ENCODE data around the gene ATP6V1E1. TPM values are rescaled to one million over a fixed set of nuclear protein-coding genes. Genes with fewer than 3 reads are reported as not detected.

ATP6V1E1 gene
- total and polyA plus RNA-seq, 2 donors (not counting 1 experiment from before 2014, with no cell fraction given): 182 to 238 TPM

DNA sequence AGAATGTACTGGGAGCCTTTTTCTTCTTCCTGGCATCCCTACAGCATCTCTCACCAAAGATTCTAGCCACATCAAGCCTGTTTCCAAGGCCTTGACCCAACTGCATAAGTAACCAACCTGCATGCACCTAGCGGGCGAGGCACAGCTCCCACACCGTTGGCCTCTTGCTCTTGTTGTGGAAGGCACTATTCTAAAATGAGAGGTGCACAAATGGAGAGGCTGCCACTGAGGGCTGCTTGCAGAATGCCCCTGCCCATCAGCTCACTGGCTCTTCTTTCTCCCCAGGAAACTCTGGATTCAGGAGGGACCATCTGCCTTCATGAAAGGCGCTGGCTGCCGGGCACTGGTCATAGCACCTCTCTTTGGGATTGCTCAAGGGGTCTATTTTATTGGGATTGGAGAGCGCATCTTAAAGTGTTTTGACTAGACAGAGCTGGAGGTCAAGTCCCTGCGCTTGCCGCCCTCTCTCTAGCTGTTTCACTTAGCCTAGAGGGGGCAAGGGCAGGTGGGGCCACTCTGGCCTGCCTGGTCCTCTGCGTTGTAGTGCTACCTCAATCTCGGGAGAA, 38.7 kb downstream of the ATP6V1E1 start:
- Histone ChIP-seq H3K27me3 (ENCODE audit: control insufficient read depth, insufficient read depth, low read length) (no peaks in the 10 kb centered on the region), H3K9me3 (ENCODE audit: control insufficient read depth, insufficient read depth, low read depth, low read length) (no peaks in the 10 kb centered on the region), H3K4me3 (replicated peaks in 1 of 4; ENCODE audit: control extremely low read depth in 1 of 4, insufficient read depth in 1 of 4, low read depth in 3 of 4, low read length in 4 of 4) (no peak overlapping the region), H3K4me2 (ENCODE audit: extremely low read depth, insufficient read depth, low read length) (no peak overlapping the region), H3K9ac (ENCODE audit: insufficient read depth, low read length) (no peak overlapping the region), H3K36me3 (ENCODE audit: control insufficient read depth, insufficient read depth, low read length) (peaks cover 10% of the 10 kb centered on the region), H2AFZ (ENCODE audit: low read length) (no peak overlapping the region), H3K27ac (ENCODE audit: insufficient read depth, low read length) (no peak overlapping the region), H3K4me1 (ENCODE audit: control insufficient read depth, extremely low read depth, insufficient read depth, low read length) (no peaks in the 10 kb centered on the region), H3K79me2 (ENCODE audit: control insufficient read depth, insufficient read depth, low read length) (no peaks in the 10 kb centered on the region), H4K20me1 (ENCODE audit: control insufficient read depth, extremely low read depth, insufficient read depth, low read length) (no peaks in the 10 kb centered on the region)
- TF ChIP-seq, protein P1, sequence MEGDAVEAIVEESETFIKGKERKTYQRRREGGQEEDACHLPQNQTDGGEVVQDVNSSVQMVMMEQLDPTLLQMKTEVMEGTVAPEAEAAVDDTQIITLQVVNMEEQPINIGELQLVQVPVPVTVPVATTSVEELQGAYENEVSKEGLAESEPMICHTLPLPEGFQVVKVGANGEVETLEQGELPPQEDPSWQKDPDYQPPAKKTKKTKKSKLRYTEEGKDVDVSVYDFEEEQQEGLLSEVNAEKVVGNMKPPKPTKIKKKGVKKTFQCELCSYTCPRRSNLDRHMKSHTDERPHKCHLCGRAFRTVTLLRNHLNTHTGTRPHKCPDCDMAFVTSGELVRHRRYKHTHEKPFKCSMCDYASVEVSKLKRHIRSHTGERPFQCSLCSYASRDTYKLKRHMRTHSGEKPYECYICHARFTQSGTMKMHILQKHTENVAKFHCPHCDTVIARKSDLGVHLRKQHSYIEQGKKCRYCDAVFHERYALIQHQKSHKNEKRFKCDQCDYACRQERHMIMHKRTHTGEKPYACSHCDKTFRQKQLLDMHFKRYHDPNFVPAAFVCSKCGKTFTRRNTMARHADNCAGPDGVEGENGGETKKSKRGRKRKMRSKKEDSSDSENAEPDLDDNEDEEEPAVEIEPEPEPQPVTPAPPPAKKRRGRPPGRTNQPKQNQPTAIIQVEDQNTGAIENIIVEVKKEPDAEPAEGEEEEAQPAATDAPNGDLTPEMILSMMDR (conservative IDR thresholded peaks at IDR 0.05 in 1 of 2, IDR thresholded peaks at IDR 0.05 in 1 of 2; ENCODE audit: low read depth in 1 of 2, low read length in 2 of 2): no peak
- TF ChIP-seq EZH2 (IDR thresholded peaks at IDR 0.05; ENCODE audit: low read length, missing control alignments): no peak
- no peak for DNase-seq (ENCODE audit: low read depth in 2 of 2)

DNA sequence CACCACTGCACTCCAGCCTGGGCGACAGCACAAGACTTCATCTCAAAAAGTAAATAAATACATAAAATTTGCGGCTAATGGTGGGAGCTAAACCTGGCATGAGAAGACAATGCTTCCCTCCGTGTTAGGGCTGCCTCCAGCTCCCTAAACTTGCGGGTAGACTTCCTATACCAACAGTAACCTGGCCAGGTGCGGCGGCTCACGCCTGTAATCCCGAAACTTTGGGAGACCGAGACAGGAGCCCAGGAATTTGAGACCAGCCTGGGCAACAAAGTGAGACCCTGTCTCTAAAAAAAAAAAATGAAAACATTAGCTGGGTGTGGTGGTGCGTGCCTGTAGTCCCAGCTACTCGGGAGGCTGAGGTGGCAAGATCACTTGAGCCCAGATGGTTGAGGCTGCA, 39.9 kb downstream of the ATP6V1E1 start:
- Histone ChIP-seq H3K36me3 (ENCODE audit: control insufficient read depth, insufficient read depth, low read length) (peaks cover 8% of the 10 kb centered on the region), H3K4me1 (ENCODE audit: control insufficient read depth, extremely low read depth, insufficient read depth, low read length) (no peaks in the 10 kb centered on the region), H3K79me2 (ENCODE audit: control insufficient read depth, insufficient read depth, low read length) (no peaks in the 10 kb centered on the region), H4K20me1 (ENCODE audit: control insufficient read depth, extremely low read depth, insufficient read depth, low read length) (no peaks in the 10 kb centered on the region), H3K27me3 (ENCODE audit: control insufficient read depth, insufficient read depth, low read length) (no peaks in the 10 kb centered on the region), H3K9ac (ENCODE audit: insufficient read depth, low read length) (no peak overlapping the region), H3K4me3 (replicated peaks in 1 of 4; ENCODE audit: control extremely low read depth in 1 of 4, insufficient read depth in 1 of 4, low read depth in 3 of 4, low read length in 4 of 4) (no peak overlapping the region), H3K27ac (ENCODE audit: insufficient read depth, low read length) (no peak overlapping the region), H3K9me3 (ENCODE audit: control insufficient read depth, insufficient read depth, low read depth, low read length) (no peaks in the 10 kb centered on the region), H2AFZ (ENCODE audit: low read length) (no peak overlapping the region), H3K4me2 (ENCODE audit: extremely low read depth, insufficient read depth, low read length) (no peak overlapping the region)
- TF ChIP-seq, protein P1 (conservative IDR thresholded peaks at IDR 0.05 in 1 of 2, IDR thresholded peaks at IDR 0.05 in 1 of 2; ENCODE audit: low read depth in 1 of 2, low read length in 2 of 2): no peak
- TF ChIP-seq EZH2 (IDR thresholded peaks at IDR 0.05; ENCODE audit: low read length, missing control alignments): no peak
- no peak for DNase-seq (ENCODE audit: low read depth in 2 of 2)

- H3K9ac ChIP-seq (ENCODE audit: insufficient read depth, low read length): no peak overlapping the region
- DNase-seq (ENCODE audit: low read depth in 2 of 2): no peak
- TF ChIP-seq, protein P1 (conservative IDR thresholded peaks at IDR 0.05 in 1 of 2, IDR thresholded peaks at IDR 0.05 in 1 of 2; ENCODE audit: low read depth in 1 of 2, low read length in 2 of 2): no peak
- TF ChIP-seq EZH2 (IDR thresholded peaks at IDR 0.05; ENCODE audit: low read length, missing control alignments): no peak
These were observed 40.9 kb downstream of the ATP6V1E1 start for GRCh38 chr22:17587629-17588028.

More at GRCh38 chr22:17587629-17588028, 40.9 kb downstream of the ATP6V1E1 start:
- Histone ChIP-seq H3K4me3 (replicated peaks in 1 of 4; ENCODE audit: control extremely low read depth in 1 of 4, insufficient read depth in 1 of 4, low read depth in 3 of 4, low read length in 4 of 4) (no peak overlapping the region), H3K27me3 (ENCODE audit: control insufficient read depth, insufficient read depth, low read length) (no peaks in the 10 kb centered on the region), H2AFZ (ENCODE audit: low read length) (no peak overlapping the region), H3K36me3 (ENCODE audit: control insufficient read depth, insufficient read depth, low read length) (peaks cover 8% of the 10 kb centered on the region), H3K9me3 (ENCODE audit: control insufficient read depth, insufficient read depth, low read depth, low read length) (no peaks in the 10 kb centered on the region), H4K20me1 (ENCODE audit: control insufficient read depth, extremely low read depth, insufficient read depth, low read length) (no peaks in the 10 kb centered on the region), H3K4me2 (ENCODE audit: extremely low read depth, insufficient read depth, low read length) (no peak overlapping the region), H3K27ac (ENCODE audit: insufficient read depth, low read length) (no peak overlapping the region), H3K79me2 (ENCODE audit: control insufficient read depth, insufficient read depth, low read length) (no peaks in the 10 kb centered on the region), H3K4me1 (ENCODE audit: control insufficient read depth, extremely low read depth, insufficient read depth, low read length) (no peaks in the 10 kb centered on the region)

All from fibroblast of lung (primary cell).